Measurements from ENCODE around the gene CLIC4.

DNA sequence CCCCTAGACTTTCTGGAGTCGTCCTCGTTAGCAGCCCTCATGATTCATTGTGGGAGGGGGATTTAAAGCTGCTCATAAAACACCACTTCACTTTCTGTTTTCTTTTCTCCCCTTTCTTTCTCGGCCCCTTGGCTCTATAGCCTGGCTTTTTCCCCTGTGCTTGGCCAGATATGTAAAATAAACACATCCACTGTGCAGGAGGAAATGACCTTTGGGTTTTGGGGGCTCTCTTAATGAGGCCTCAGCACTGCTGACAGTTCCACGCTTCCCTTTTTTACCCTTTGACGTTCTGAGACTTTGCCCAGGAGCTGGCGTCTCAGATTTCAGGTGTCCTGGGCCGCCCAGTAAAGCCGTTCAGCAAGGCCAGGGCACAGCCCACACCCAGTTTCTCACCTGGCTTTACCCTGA lies 119.1 kb downstream of the CLIC4 start:
- TF ChIP-seq POLR2A (IDR thresholded peaks at IDR 0.05; ENCODE audit: low read depth, low read length) (no peak), POU2F2 (IDR thresholded peaks at IDR 0.05; ENCODE audit: low read depth, low read length) (no peak), TAF1 (IDR thresholded peaks at IDR 0.05; ENCODE audit: low read depth, low read length) (no peak), POLR2AphosphoS5 (IDR thresholded peaks at IDR 0.05; ENCODE audit: low read depth, low read length) (no peak), SPI1 (IDR thresholded peaks at IDR 0.05; ENCODE audit: low read depth, low read length) (peak; percentile 74)
